SK-N-SH (cell line): Measurements from ENCODE around the gene KIFC3. TPM values are rescaled to one million over a fixed set of nuclear protein-coding genes. Genes with fewer than 3 reads are reported as not detected.

Experiments used
- CTCF ChIA-PET: fragments of 300-600, 350-600 bp; formaldehyde crosslinking; extraction: SDS; loops from one replicate; lab custom pipeline; 2021; lab: Yijun Ruan, JAX
- POLR2A ChIA-PET: fragments of 350-600 bp; sonication (Branson Sonifier 250); formaldehyde crosslinking; extraction: SDS; loops from one replicate; lab custom pipeline; 2020; ENCODE audit warnings: antibody characterized with exemption, inconsistent platforms; lab: Yijun Ruan, JAX
- DNase-seq: peaks from one replicate; pipeline ENCODE4 v3.0.0; 2012
- H2AFZ ChIP-seq: fragments of 200-600 bp; sonication (generic); 2 replicates; pipeline ENCODE4 v1.8.1; 2016; ENCODE audit warnings: antibody characterized with exemption, mild to moderate bottlenecking, low read depth
- H3F3A ChIP-seq: fragments of 200-600 bp; sonication (generic); replicated peaks from 2 replicates; pipeline ENCODE3; 2016; ENCODE audit warnings: antibody characterized with exemption, mild to moderate bottlenecking; ENCODE audit not compliant: insufficient read depth
- H3K27ac ChIP-seq, 2 experiments: fragments of 200-500 bp in 1 of 2; fragments of 200-600 bp in 1 of 2; sonication (Bioruptor generic) in 1 of 2; sonication (generic), shearing (Covaris generic) in 1 of 2; 2 replicates each; pipeline versions ENCODE4 v1.5.1 to v1.6.1; 2014 to 2016; ENCODE audit warnings: low read depth in 2 of 2, inconsistent platforms in 1 of 2, low read length in 1 of 2, mild to moderate bottlenecking in 1 of 2, mixed read lengths in 1 of 2
- H3K27me3 ChIP-seq: fragments of 200-600 bp; sonication (generic), shearing (Covaris generic); 2 replicates; pipeline ENCODE4 v1.6.1; 2016; ENCODE audit warnings: mixed run types; ENCODE audit not compliant: insufficient read depth
- H3K36me3 ChIP-seq, 2 experiments: fragments of 200-500 bp in 1 of 2; fragments of 200-600 bp in 1 of 2; sonication (Bioruptor generic) in 1 of 2; sonication (generic) in 1 of 2; replicated peaks in 1 of 2; 2 replicates each; pipeline versions ENCODE3 to v1.5.1; 2014 to 2016; ENCODE audit warnings: low read length in 1 of 2, mild to moderate bottlenecking in 1 of 2; ENCODE audit not compliant: insufficient read depth in 2 of 2, control insufficient read depth in 1 of 2
- H3K4me1 ChIP-seq, 2 experiments: fragments of 200-500 bp in 1 of 2; fragments of 200-600 bp in 1 of 2; sonication (Bioruptor generic) in 1 of 2; sonication (generic), shearing (Covaris generic) in 1 of 2; 2 replicates each; pipeline versions ENCODE4 v1.5.1 to v1.6.1; 2014 to 2016; ENCODE audit warnings: low read depth in 1 of 2, low read length in 1 of 2, mixed run types in 1 of 2; ENCODE audit not compliant: insufficient read depth in 2 of 2, control insufficient read depth in 1 of 2
- H3K4me2 ChIP-seq: fragments of 200-600 bp; sonication (generic), shearing (Covaris generic); 2 replicates; pipeline ENCODE4 v1.6.1; 2017; ENCODE audit warnings: mixed run types
- H3K4me3 ChIP-seq, 2 experiments: fragments of 200-500 bp in 1 of 2; fragments of 200-600 bp in 1 of 2; sonication (Bioruptor generic) in 1 of 2; sonication (generic), shearing (Covaris generic) in 1 of 2; 2 replicates each; pipeline versions ENCODE4 v1.5.1 to v1.8.1; 2014 to 2016; ENCODE audit warnings: low read depth in 2 of 2, inconsistent platforms in 1 of 2, low read length in 1 of 2, mild to moderate bottlenecking in 1 of 2, mixed read lengths in 1 of 2, moderate library complexity in 1 of 2
- H3K79me2 ChIP-seq: fragments of 200-600 bp; sonication (generic); 2 replicates; pipeline ENCODE4 v1.8.1; 2017; ENCODE audit warnings: mild to moderate bottlenecking; ENCODE audit not compliant: insufficient read depth
- H3K9ac ChIP-seq: fragments of 200-600 bp; sonication (generic); 2 replicates; pipeline ENCODE4 v1.6.1; 2017; ENCODE audit warnings: mixed run types
- H3K9me2 ChIP-seq: fragments of 200-600 bp; sonication (generic); 2 replicates; pipeline ENCODE4 v1.6.1; 2017; ENCODE audit warnings: mixed run types
- H3K9me3 ChIP-seq: fragments of 200-600 bp; sonication (generic); 2 replicates; pipeline ENCODE4 v1.6.1; 2017; ENCODE audit warnings: mixed run types, mild to moderate bottlenecking, moderate library complexity
- H4K20me1 ChIP-seq: fragments of 200-600 bp; sonication (generic); 2 replicates; pipeline ENCODE4 v1.6.1; 2017; ENCODE audit warnings: mild to moderate bottlenecking, mixed run types; ENCODE audit not compliant: insufficient read depth
- EP300 ChIP-seq, 2 experiments: IDR thresholded peaks; 2 replicates each; pipeline versions ENCODE4 v1.4.0 to v1.6.1; 2012; ENCODE audit warnings: borderline replicate concordance in 1 of 2, low read depth in 1 of 2, low read length in 1 of 2
- FOXM1 ChIP-seq: IDR thresholded peaks from 2 replicates; pipeline ENCODE4 v1.4.0; 2012; ENCODE audit warnings: low read depth, mild to moderate bottlenecking
- JUND ChIP-seq: IDR thresholded peaks from 2 replicates; pipeline ENCODE4 v1.4.0; 2012
- RAD21 ChIP-seq: IDR thresholded peaks from 2 replicates; pipeline ENCODE4 v1.6.1; 2012; ENCODE audit warnings: mild to moderate bottlenecking, low read length
- YY1 ChIP-seq: IDR thresholded peaks from 2 replicates; pipeline ENCODE4 v1.4.0; 2012; ENCODE audit warnings: low read depth, mild to moderate bottlenecking
- WGBS: methylation state at CpG from one replicate; pipeline ENCODE4 v1.1.6; 2017; ENCODE audit warnings: low lambda C conversion rate; 5-methylcytosine and 5-hydroxymethylcytosine counted together
- polyA plus RNA-seq, 3 experiments: library from polyadenylated mRNA; depleted of rRNA; stranded (reverse); fragments of >200 nt; gene quantifications; 2 replicates each; pipeline ENCODE4 v1.2.3, GENCODE V29; 2012
- TF ChIP-seq, protein P1 (sequence below): fragments of 150-350 bp; IDR thresholded peaks from 2 replicates; pipeline ENCODE4 v1.6.1; 2016; ENCODE audit warnings: mild to moderate bottlenecking, low read depth, low read length
- TF ChIP-seq, protein P2 (sequence below): IDR thresholded peaks from 2 replicates; pipeline ENCODE4 v1.4.0; 2012; ENCODE audit warnings: low read depth

Gene KIFC3
- polyA plus RNA-seq, 1 of the 3 experiments (the other 2 are of a cell fraction): 65.4 TPM

DNA sequence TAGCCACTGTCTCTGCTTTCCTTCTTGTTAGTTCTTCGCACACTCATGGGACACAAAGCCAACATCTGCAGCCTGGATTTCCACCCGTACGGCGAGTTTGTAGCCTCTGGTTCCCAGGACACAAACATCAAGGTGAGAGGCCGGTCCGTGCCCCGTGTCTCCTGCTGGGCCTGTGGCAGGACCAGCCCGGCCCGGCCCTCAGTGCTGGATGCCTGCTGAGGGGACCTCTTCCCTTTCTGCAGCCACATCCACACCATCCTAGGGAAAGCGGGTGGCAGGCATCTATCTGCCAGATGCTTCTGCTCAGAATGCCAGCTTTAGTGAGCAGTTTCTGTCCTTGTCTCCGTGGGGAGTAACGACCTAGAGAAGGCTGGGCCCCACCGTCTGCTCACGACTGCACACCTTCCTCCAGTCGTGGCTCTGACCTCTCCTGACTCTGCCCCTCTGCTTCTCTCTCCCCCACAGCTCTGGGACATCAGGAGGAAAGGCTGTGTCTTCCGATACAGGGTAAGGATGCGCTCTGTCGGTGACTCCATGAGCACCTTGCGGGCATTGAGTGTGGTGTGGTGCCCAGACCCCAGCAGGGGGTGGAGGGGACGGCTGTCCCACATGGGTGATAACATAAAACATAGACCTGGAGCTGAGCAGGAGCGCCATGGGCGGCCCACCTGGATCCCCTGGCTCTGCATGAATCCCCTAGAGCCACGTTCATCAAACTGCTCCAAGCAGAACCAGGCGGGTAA, 51.3 kb downstream of the KIFC3 start:
- Histone ChIP-seq H3K27ac (no peak overlapping the region), H3K9me2 (no peaks in the 10 kb centered on the region), H3K79me2 (no peaks in the 10 kb centered on the region), H3F3A (no peaks in the 10 kb centered on the region), H3K9me3 (no peaks in the 10 kb centered on the region), H2AFZ (no peak overlapping the region), H3K4me2 (no peak overlapping the region), H3K4me3 (no peak overlapping the region), H3K27me3 (no peaks in the 10 kb centered on the region), H3K4me1 (no peaks in the 10 kb centered on the region; a peak in 1 of 4 replicates), H3K36me3 (peaks cover 3 to 30% of the 10 kb centered on the region in 2 experiments), H4K20me1 (no peaks in the 10 kb centered on the region), H3K9ac (no peak overlapping the region)
- ChIA-PET CTCF (interaction anchor here (0.8 kb wide), 1 partner anchor 148 kb away, joined by 3 read pairs; no protein-coding TSS in a partner anchor), POLR2A (interaction anchor here (1.2 kb wide), 1 partner anchor 11 kb away, joined by 3 read pairs; no protein-coding TSS in a partner anchor)
- WGBS: 97% methylated on average over 23 of the region's 24 CpGs
- DNase-seq: no peak
- TF ChIP-seq FOXM1: no peak

DNA sequence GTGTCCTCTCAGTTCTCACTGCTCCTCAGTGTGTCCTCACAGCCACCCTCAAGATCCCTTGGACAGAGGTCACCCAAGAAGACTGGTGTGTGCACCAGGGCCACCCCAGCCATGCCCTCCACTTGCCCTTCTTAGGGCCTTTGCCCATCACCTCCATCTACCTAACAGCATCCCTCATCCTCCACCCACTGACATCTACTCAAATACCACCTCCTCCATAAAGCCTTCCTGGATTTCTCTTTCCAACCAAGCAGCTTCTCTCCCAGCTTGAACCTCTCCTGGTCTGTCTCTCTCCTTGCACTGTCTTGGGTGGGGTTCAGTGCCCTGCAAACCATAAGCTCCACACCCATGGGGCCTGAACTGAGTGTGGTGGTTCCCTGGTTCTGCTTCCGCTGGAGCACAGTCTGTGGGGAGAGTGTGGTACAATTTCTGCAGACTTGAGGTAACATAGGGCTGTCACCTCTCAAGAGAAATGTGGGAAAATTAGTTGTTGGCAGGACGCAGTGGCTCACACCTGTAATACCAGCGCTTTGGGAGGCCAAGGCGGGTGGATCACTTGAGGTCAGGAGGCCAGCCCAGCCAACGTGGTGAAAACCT, 52.3 kb downstream of the KIFC3 start:
- H3K9ac ChIP-seq: no peak overlapping the region
- H2AFZ ChIP-seq: no peak overlapping the region
- no peaks in the 10 kb centered on the region for H3K79me2 ChIP-seq
- H3K9me3 ChIP-seq: no peaks in the 10 kb centered on the region
- CTCF ChIA-PET: interaction anchor here (2.0 kb wide), 1 partner anchor 7 kb away, joined by 10 read pairs; no protein-coding TSS in a partner anchor
- WGBS: 90% methylated on average over 5 of the region's 5 CpGs
- TF ChIP-seq JUND (no peak), EP300 (IDR thresholded peaks at IDR 0.05; ENCODE audit: borderline replicate concordance in 1 of 2, low read depth in 1 of 2, low read length in 1 of 2) (no peak), RAD21 (no peak)
- TF ChIP-seq, protein P1, sequence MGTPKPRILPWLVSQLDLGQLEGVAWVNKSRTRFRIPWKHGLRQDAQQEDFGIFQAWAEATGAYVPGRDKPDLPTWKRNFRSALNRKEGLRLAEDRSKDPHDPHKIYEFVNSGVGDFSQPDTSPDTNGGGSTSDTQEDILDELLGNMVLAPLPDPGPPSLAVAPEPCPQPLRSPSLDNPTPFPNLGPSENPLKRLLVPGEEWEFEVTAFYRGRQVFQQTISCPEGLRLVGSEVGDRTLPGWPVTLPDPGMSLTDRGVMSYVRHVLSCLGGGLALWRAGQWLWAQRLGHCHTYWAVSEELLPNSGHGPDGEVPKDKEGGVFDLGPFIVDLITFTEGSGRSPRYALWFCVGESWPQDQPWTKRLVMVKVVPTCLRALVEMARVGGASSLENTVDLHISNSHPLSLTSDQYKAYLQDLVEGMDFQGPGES: no peak
- TF ChIP-seq, protein P2, sequence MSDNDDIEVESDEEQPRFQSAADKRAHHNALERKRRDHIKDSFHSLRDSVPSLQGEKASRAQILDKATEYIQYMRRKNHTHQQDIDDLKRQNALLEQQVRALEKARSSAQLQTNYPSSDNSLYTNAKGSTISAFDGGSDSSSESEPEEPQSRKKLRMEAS: no peak
- TF ChIP-seq, all 33 proteins: peak for 0
- no peak for DNase-seq
- Histone ChIP-seq H3F3A (no peaks in the 10 kb centered on the region), H3K36me3 (peaks cover 3 to 22% of the 10 kb centered on the region in 2 experiments), H3K27ac (no peak overlapping the region), H3K4me1 (no peaks in the 10 kb centered on the region; a peak in 1 of 4 replicates), H3K4me3 (no peak overlapping the region), H4K20me1 (no peaks in the 10 kb centered on the region), H3K4me2 (no peak overlapping the region), H3K9me2 (no peaks in the 10 kb centered on the region), H3K27me3 (no peaks in the 10 kb centered on the region)
- POLR2A ChIA-PET: no interaction called here

DNA sequence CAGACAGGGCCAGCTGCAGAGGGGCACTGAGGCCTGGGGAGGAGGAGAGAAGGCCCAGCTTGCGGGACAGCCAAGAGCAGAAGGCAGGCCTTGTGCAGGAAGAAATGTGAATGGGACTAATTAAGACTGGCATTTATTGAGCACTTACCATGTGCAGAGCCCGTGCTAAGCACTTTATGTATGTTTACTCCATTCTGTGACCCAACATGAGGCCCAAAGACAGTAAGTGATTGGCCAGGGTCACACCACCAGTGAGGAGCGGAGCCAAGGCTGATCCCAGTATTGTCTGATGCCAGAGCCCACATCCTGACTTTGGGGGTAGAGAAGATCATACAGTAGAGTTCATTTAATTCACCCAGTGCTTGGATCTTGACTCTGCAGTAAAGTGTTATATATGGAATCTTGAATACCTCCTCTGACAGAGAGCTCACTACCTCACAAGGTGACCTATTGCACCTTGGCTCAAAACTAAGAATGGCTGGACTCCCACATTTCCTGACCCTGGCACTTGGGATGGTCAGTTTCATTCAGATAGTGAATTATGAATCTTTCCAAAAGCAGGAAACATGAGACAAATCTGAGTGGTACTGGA, 53.1 kb downstream of the KIFC3 start:
- H3K36me3 ChIP-seq: peaks cover 3 to 23% of the 10 kb centered on the region in 2 experiments
- H3K27ac ChIP-seq: no peak overlapping the region; a peak in 1 of 4 replicates
- H3K9me2 ChIP-seq: no peaks in the 10 kb centered on the region
- TF ChIP-seq FOXM1: no peak
- no peak for TF ChIP-seq EP300 (IDR thresholded peaks at IDR 0.05; ENCODE audit: borderline replicate concordance in 1 of 2, low read depth in 1 of 2, low read length in 1 of 2)
- TF ChIP-seq YY1: no peak
- TF ChIP-seq, all 33 proteins: peak for 0
- H3K27me3 ChIP-seq: no peaks in the 10 kb centered on the region
- H3K4me1 ChIP-seq: no peaks in the 10 kb centered on the region; a peak in 1 of 4 replicates
- ChIA-PET POLR2A (no interaction called here), CTCF (interaction anchor here (0.6 to 2.0 kb wide), 3 partner anchors 8 to 377 kb away, joined by 3 to 10 read pairs (median 3); partner anchors contain the start of genes USB1 and ZNF319)
- no peaks in the 10 kb centered on the region for H3K79me2 ChIP-seq
- whole genome bisulfite sequencing: 89% methylated on average over 3 of the region's 3 CpGs
- no peaks in the 10 kb centered on the region for H4K20me1 ChIP-seq
- no peak overlapping the region for H3K9ac ChIP-seq
- H3F3A ChIP-seq: no peaks in the 10 kb centered on the region
- H2AFZ ChIP-seq: no peak overlapping the region
- H3K9me3 ChIP-seq: no peaks in the 10 kb centered on the region
- H3K4me3 ChIP-seq: no peak overlapping the region
- no peak for DNase-seq
- no peak overlapping the region for H3K4me2 ChIP-seq
